Measurements from ENCODE around the gene SLC9A5. TPM values are rescaled to one million over a fixed set of nuclear protein-coding genes. Genes with fewer than 3 reads are reported as not detected.

The SLC9A5 gene
- total and polyA plus RNA-seq, 10 of the 15 experiments (the other 5 are each of a cell fraction or from before 2014, with no cell fraction given) = 0.26 to 5.7 (median 1.5) TPM

DNA sequence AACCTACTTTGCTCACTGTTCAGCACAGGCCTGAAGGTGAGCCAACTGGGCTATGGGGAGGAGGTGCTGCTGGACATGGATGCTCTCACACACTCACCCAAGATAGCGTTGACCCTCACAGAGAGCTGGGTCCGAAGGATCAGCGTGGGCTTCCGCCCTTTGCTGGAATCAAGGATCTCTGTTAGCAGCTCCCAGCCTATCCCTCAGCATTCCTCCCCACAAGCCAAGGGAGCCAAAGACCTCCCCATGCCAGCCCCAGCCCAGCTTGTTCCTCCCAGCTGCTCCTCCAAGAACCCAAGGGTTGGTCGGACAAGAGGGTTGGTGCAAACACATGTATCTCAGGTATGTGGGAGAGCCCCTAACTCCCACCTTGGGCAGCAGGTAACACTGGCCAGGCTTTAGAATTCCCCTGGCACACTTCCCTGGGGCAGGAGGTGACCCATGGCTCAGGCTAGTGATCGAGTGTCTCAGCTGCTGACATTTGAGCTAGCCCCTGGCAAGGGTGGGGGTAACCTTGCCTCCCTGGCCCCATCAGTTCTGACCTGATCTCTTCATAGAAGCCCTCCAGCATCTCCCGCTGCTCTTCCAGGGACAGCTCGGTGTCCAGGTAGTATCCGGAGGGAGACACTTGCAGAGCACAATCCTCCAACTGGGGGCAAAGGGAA is 9.8 kb upstream of the SLC9A5 start:
- SMC1A ChIA-PET (ENCODE audit: uncharacterized antibody, unreplicated experiment) = interaction anchor here (0.7 kb wide), 1 partner anchor 12 kb away, joined by 3 read pairs; no protein-coding TSS in a partner anchor
- POLR2A ChIA-PET = interaction anchor here (0.6 to 1.1 kb wide), 2 partner anchors 12 to 371 kb away, joined by 3 to 4 read pairs; partner anchors contain the start of gene TMEM208
- DNase-seq (ENCODE audit: low read depth, low spot score) (no peak), ATAC-seq (no peak), FAIRE-seq (no peak)
- RAD21 ChIA-PET (ENCODE audit: unreplicated experiment) = no interaction called here
- Histone ChIP-seq H4K20me1 (ENCODE audit: control insufficient read depth, insufficient read depth) (no peaks in the 10 kb centered on the region), H3K27me3 (replicated peaks in 1 of 2; ENCODE audit: control insufficient read depth in 2 of 2, insufficient read depth in 2 of 2, low read length in 1 of 2) (no peaks in the 10 kb centered on the region), H3K9me3 (replicated peaks; ENCODE audit: control insufficient read depth, insufficient read depth, low read length) (no peaks in the 10 kb centered on the region), H3K4me2 (ENCODE audit: control insufficient read depth, insufficient read depth) (no peak overlapping the region), H3K27ac (ENCODE audit: control insufficient read depth, insufficient read depth) (no peak overlapping the region), H2AFZ (ENCODE audit: control insufficient read depth, low read depth, low read length) (no peak overlapping the region), H3K4me1 (ENCODE audit: control insufficient read depth, insufficient read depth, low read length) (peaks cover 13% of the 10 kb centered on the region), H3K9ac (ENCODE audit: control insufficient read depth, insufficient read depth, low read length) (no peak overlapping the region), H3K36me3 (ENCODE audit: control insufficient read depth in 2 of 2, insufficient read depth in 2 of 2, low read length in 1 of 2) (peaks cover 18 to 30% of the 10 kb centered on the region in 2 experiments; a peak in 3 of 4 replicates), H3K4me3 (no peak overlapping the region), H3K79me2 (ENCODE audit: control insufficient read depth, insufficient read depth, low read length) (peaks cover 19% of the 10 kb centered on the region)
- CTCF ChIA-PET = interaction anchor here (1.5 kb wide), 1 partner anchor 11 kb away, joined by 6 read pairs; the partner anchor contains the start of gene TMEM208
- WGBS (ENCODE audit: insufficient coverage, insufficient replicate concordance, low lambda C conversion rate, missing lambda C conversion rate) = 89% methylated on average over 9 of the region's 9 CpGs
- TF ChIP-seq ZZZ3 (IDR thresholded peaks at IDR 0.05; ENCODE audit: control insufficient read depth, insufficient read length, low read depth) (no peak), ZNF217 (IDR thresholded peaks at IDR 0.05) (no peak), SMAD5 (IDR thresholded peaks at IDR 0.05; ENCODE audit: low read depth) (no peak), SIX5 (IDR thresholded peaks at IDR 0.05; ENCODE audit: low read depth, low read length, severe bottlenecking) (no peak), ZBED1 (IDR thresholded peaks at IDR 0.05; ENCODE audit: borderline replicate concordance) (no peak), NRF1 (conservative IDR thresholded peaks at IDR 0.05; ENCODE audit: low read depth, low read length) (no peak), HCFC1 (IDR thresholded peaks at IDR 0.05; ENCODE audit: low read length) (no peak), BACH1 (IDR thresholded peaks at IDR 0.05; ENCODE audit: borderline replicate concordance) (no peak), NFYB (IDR thresholded peaks at IDR 0.05; ENCODE audit: insufficient read depth, low read depth, low read length) (no peak), ASH2L (IDR thresholded peaks at IDR 0.05; ENCODE audit: borderline replicate concordance, low read depth) (no peak), CBFB (IDR thresholded peaks at IDR 0.05; ENCODE audit: low read depth) (no peak), CHD1 (IDR thresholded peaks at IDR 0.05; ENCODE audit: low read depth, low read length) (no peak), BCL11A (IDR thresholded peaks at IDR 0.05; ENCODE audit: low read depth, low read length) (no peak), POU2F2 (IDR thresholded peaks at IDR 0.05; ENCODE audit: borderline replicate concordance, low read depth, low read length) (no peak), MXI1 (IDR thresholded peaks at IDR 0.05; ENCODE audit: low read depth, low read length) (no peak)
- TF ChIP-seq, protein P1, sequence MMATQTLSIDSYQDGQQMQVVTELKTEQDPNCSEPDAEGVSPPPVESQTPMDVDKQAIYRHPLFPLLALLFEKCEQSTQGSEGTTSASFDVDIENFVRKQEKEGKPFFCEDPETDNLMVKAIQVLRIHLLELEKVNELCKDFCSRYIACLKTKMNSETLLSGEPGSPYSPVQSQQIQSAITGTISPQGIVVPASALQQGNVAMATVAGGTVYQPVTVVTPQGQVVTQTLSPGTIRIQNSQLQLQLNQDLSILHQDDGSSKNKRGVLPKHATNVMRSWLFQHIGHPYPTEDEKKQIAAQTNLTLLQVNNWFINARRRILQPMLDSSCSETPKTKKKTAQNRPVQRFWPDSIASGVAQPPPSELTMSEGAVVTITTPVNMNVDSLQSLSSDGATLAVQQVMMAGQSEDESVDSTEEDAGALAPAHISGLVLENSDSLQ (IDR thresholded peaks at IDR 0.05) = no peak
- TF ChIP-seq, protein P2, sequence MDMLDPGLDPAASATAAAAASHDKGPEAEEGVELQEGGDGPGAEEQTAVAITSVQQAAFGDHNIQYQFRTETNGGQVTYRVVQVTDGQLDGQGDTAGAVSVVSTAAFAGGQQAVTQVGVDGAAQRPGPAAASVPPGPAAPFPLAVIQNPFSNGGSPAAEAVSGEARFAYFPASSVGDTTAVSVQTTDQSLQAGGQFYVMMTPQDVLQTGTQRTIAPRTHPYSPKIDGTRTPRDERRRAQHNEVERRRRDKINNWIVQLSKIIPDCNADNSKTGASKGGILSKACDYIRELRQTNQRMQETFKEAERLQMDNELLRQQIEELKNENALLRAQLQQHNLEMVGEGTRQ (IDR thresholded peaks at IDR 0.05; ENCODE audit: borderline replicate concordance, low read depth, low read length) = no peak
- TF ChIP-seq, protein P3, sequence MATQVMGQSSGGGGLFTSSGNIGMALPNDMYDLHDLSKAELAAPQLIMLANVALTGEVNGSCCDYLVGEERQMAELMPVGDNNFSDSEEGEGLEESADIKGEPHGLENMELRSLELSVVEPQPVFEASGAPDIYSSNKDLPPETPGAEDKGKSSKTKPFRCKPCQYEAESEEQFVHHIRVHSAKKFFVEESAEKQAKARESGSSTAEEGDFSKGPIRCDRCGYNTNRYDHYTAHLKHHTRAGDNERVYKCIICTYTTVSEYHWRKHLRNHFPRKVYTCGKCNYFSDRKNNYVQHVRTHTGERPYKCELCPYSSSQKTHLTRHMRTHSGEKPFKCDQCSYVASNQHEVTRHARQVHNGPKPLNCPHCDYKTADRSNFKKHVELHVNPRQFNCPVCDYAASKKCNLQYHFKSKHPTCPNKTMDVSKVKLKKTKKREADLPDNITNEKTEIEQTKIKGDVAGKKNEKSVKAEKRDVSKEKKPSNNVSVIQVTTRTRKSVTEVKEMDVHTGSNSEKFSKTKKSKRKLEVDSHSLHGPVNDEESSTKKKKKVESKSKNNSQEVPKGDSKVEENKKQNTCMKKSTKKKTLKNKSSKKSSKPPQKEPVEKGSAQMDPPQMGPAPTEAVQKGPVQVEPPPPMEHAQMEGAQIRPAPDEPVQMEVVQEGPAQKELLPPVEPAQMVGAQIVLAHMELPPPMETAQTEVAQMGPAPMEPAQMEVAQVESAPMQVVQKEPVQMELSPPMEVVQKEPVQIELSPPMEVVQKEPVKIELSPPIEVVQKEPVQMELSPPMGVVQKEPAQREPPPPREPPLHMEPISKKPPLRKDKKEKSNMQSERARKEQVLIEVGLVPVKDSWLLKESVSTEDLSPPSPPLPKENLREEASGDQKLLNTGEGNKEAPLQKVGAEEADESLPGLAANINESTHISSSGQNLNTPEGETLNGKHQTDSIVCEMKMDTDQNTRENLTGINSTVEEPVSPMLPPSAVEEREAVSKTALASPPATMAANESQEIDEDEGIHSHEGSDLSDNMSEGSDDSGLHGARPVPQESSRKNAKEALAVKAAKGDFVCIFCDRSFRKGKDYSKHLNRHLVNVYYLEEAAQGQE (IDR thresholded peaks at IDR 0.05; ENCODE audit: low read depth, low read length) = no peak
- TF ChIP-seq, protein P4, sequence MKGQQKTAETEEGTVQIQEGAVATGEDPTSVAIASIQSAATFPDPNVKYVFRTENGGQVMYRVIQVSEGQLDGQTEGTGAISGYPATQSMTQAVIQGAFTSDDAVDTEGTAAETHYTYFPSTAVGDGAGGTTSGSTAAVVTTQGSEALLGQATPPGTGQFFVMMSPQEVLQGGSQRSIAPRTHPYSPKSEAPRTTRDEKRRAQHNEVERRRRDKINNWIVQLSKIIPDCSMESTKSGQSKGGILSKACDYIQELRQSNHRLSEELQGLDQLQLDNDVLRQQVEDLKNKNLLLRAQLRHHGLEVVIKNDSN (IDR thresholded peaks at IDR 0.05; ENCODE audit: borderline replicate concordance, extremely low read length, insufficient read depth, low read depth, low read length) = no peak
- in situ Hi-C loops (cut with MboI) = no loop called here
- intact Hi-C loops (cut with micrococcal nuclease; ENCODE audit: unreplicated experiment) = no loop called here
- BruUV-seq (replicated peaks) = no TSS peak
